Measurements from ENCODE around the gene PIP4K2A. TPM values are rescaled to one million over a fixed set of nuclear protein-coding genes. Genes with fewer than 3 reads are reported as not detected.

Gene PIP4K2A
- total and polyA plus RNA-seq, 2 of the 8 experiments (the other 6 are each of a cell fraction or from before 2014, with no cell fraction given): 19.0 to 60.9 TPM

GRCh38 chr10:22504766-22505165 is 209.6 kb downstream of the PIP4K2A start:
- TF ChIP-seq CBX5 (IDR thresholded peaks at IDR 0.05; ENCODE audit: low read depth, low read length) (no peak), KDM4A (IDR thresholded peaks at IDR 0.05; ENCODE audit: low read depth, low read length, severe bottlenecking) (no peak), SP4 (IDR thresholded peaks at IDR 0.05; ENCODE audit: low read length) (no peak), RBBP5 (IDR thresholded peaks at IDR 0.05; ENCODE audit: borderline replicate concordance, low read depth, low read length) (no peak), YY1 (IDR thresholded peaks at IDR 0.05; ENCODE audit: low read depth, low read length) (no peak), POU5F1 (IDR thresholded peaks at IDR 0.05; ENCODE audit: low read depth, low read length) (no peak), TAF1 (IDR thresholded peaks at IDR 0.05; ENCODE audit: low read depth, low read length) (no peak), FOSL1 (IDR thresholded peaks at IDR 0.05; ENCODE audit: insufficient read depth, low read depth, low read length) (no peak), HDAC6 (IDR thresholded peaks at IDR 0.05; ENCODE audit: low read depth, low read length) (no peak), BCL11A (IDR thresholded peaks at IDR 0.05; ENCODE audit: low read depth in 2 of 2, low read length in 2 of 2) (no peak), SIN3A (conservative IDR thresholded peaks at IDR 0.05 in 1 of 2, IDR thresholded peaks at IDR 0.05 in 1 of 2; ENCODE audit: low read depth in 1 of 2, low read length in 2 of 2) (no peak), NRF1 (IDR thresholded peaks at IDR 0.05; ENCODE audit: low read depth, low read length) (no peak), JUND (IDR thresholded peaks at IDR 0.05; ENCODE audit: low read length) (no peak), TEAD4 (IDR thresholded peaks at IDR 0.05; ENCODE audit: low read depth, low read length) (no peak), ASH2L (IDR thresholded peaks at IDR 0.05; ENCODE audit: low read length) (no peak)
- FAIRE-seq (no peak), DNase-seq (ENCODE audit: low read depth in 1 of 2, low spot score in 2 of 2) (no peak)
- Histone ChIP-seq H3K79me2 (ENCODE audit: control insufficient read depth in 1 of 2, insufficient read depth in 2 of 2, low read length in 2 of 2) (no peaks in the 10 kb centered on the region), H2BK5ac (ENCODE audit: low read depth, low read length) (no peak overlapping the region), H3K23me2 (ENCODE audit: low read depth, low read length) (no peaks in the 10 kb centered on the region), H3K4me3 (ENCODE audit: extremely low read depth in 1 of 4, insufficient read depth in 2 of 4, low read depth in 3 of 4, low read length in 4 of 4) (no peak overlapping the region), H3K4me2 (ENCODE audit: insufficient read depth in 1 of 2, low read depth in 2 of 2, low read length in 2 of 2) (no peak overlapping the region), H3K9ac (replicated peaks in 1 of 4; ENCODE audit: extremely low read depth in 1 of 4, low read depth in 3 of 4, low read length in 3 of 4) (no peak overlapping the region), H3K56ac (replicated peaks; ENCODE audit: insufficient read length, low read depth, low read length) (no peak overlapping the region), H3K14ac (ENCODE audit: insufficient read length) (no peak overlapping the region), H4K5ac (ENCODE audit: insufficient read length, low read depth, low read length) (no peak overlapping the region), H4K91ac (replicated peaks; ENCODE audit: insufficient read length, low read length) (no peak overlapping the region), H3K23ac (ENCODE audit: insufficient read length) (no peak overlapping the region), H2BK120ac (replicated peaks; ENCODE audit: low read depth, low read length) (no peak overlapping the region), H2BK15ac (ENCODE audit: low read length) (no peak overlapping the region), H3K27ac (ENCODE audit: low read depth, low read length) (no peak overlapping the region), H3K9me3 (ENCODE audit: insufficient read depth in 2 of 2, low read depth in 1 of 2, low read length in 1 of 2) (no peaks in the 10 kb centered on the region), H2BK20ac (ENCODE audit: low read length) (no peak overlapping the region), H4K20me1 (replicated peaks in 1 of 2; ENCODE audit: control insufficient read depth in 1 of 2, insufficient read depth in 2 of 2, low read length in 2 of 2) (no peaks in the 10 kb centered on the region), H3K4me1 (replicated peaks in 1 of 4; ENCODE audit: control insufficient read depth in 3 of 4, insufficient read depth in 4 of 4, low read length in 3 of 4) (no peaks in the 10 kb centered on the region), H3K27me3 (replicated peaks in 1 of 4; ENCODE audit: control insufficient read depth in 3 of 4, extremely low read depth in 1 of 4, insufficient read depth in 3 of 4, low read length in 3 of 4) (no peaks in the 10 kb centered on the region), H3K18ac (ENCODE audit: extremely low read depth, low read length) (no peak overlapping the region), H2AK5ac (ENCODE audit: low read depth, low read length) (no peak overlapping the region), H4K8ac (ENCODE audit: extremely low read depth, insufficient read depth, low read length) (no peak overlapping the region), H2AFZ (ENCODE audit: low read length) (no peak overlapping the region), H2BK12ac (ENCODE audit: low read depth, low read length) (no peak overlapping the region), H3K79me1 (ENCODE audit: low read depth, low read length) (no peaks in the 10 kb centered on the region), H3K36me3 (ENCODE audit: control insufficient read depth in 2 of 4, insufficient read depth in 4 of 4, low read length in 3 of 4) (no peaks in the 10 kb centered on the region), H3K4ac (replicated peaks; ENCODE audit: insufficient read length, low read depth, low read length) (no peak overlapping the region)
- ChIA-PET CTCF (ENCODE audit: partially characterized antibody) (no interaction called here), POLR2A (ENCODE audit: partially characterized antibody) (no interaction called here)
- whole genome bisulfite sequencing, 2 experiments (ENCODE audit: extremely low coverage in 1 of 2, insufficient coverage in 1 of 2, insufficient read length in 1 of 2, insufficient replicate concordance in 2 of 2, low coverage in 1 of 2, low lambda C conversion rate in 2 of 2, missing lambda C conversion rate in 1 of 2): 87% methylated on average over 4 of the region's 4 CpGs; no CpG with 5 or more reads in 1 of the 2 experiments

Measured in H1 (cell line).